Loucy (cell line): Measurements from ENCODE around the gene RAET1L.

ENCODE experiments used
- CTCF ChIP-seq: fragments of 200-600 bp; sonication (generic); conservative IDR thresholded peaks from 2 replicates; pipeline ENCODE4 v1.5.1; 2014; ENCODE audit warnings: mild to moderate bottlenecking, antibody characterized with exemption, low read length
- EZH2phosphoT487 ChIP-seq: fragments of 200-600 bp; IDR thresholded peaks from 2 replicates; pipeline ENCODE4 v1.6.1; 2018; ENCODE audit warnings: antibody characterized with exemption, mild to moderate bottlenecking, moderate library complexity, borderline replicate concordance

- TF ChIP-seq CTCF (no peak), EZH2phosphoT487 (no peak)
Measured at GRCh38 chr6:150001295-150002008, 23.9 kb downstream of the RAET1L start.
